Esophagus squamous epithelium (tissue), 5 donors: ENCODE measurements around the gene VRK3. TPM values are rescaled to one million over a fixed set of nuclear protein-coding genes. Genes with fewer than 3 reads are reported as not detected.
"Not testable (repeated sequence)": the region's sequence is repeated elsewhere in the genome, so short reads cannot be mapped to it uniquely, and the experiment has no call there.

Experiments
- DNase-seq: peaks from one replicate; lab custom pipeline; 2025; lab: John Stamatoyannopoulos, UW
- H3K27ac ChIP-seq, 4 donors: fragments of 200-600 bp; sonication (generic); one replicate each; pipeline ENCODE4 v1.5.1; 2016 to 2019; ENCODE audit warnings: mild to moderate bottlenecking in 1 of 4
- H3K27me3 ChIP-seq, 4 donors: fragments of 200-600 bp; sonication (generic); 1 replicate in 3 of 4; 2 replicates in 1 of 4; pipeline versions ENCODE4 v1.5.1 to v1.6.0; 2017 to 2021; ENCODE audit warnings: antibody characterized with exemption in 1 of 4
- H3K36me3 ChIP-seq, 3 donors: fragments of 200-600 bp; sonication (generic); one replicate each; pipeline ENCODE4 v1.5.1; 2016 to 2019
- H3K4me1 ChIP-seq, 3 donors: fragments of 200-600 bp; sonication (generic); one replicate each; pipeline ENCODE4 v1.5.1; 2017 to 2019
- H3K4me3 ChIP-seq, 4 donors: fragments of 200-600 bp; sonication (generic); 1 replicate in 3 of 4; 2 replicates in 1 of 4; pipeline ENCODE4 v1.5.1; 2016 to 2019; ENCODE audit warnings: mild to moderate bottlenecking in 2 of 4, moderate library complexity in 1 of 4
- H3K9me3 ChIP-seq, 3 donors: fragments of 200-600 bp; sonication (generic); one replicate each; pipeline ENCODE4 v1.5.1; 2016 to 2019
- CTCF ChIP-seq, 6 experiments: fragments of 450-650 bp in 4 of 6; fragments of 200-600 bp in 2 of 6; sonication (generic) in 2 of 6; IDR thresholded peaks; one replicate each; pipeline ENCODE4 v1.5.1; 2016 to 2019; ENCODE audit warnings: antibody characterized with exemption in 6 of 6, mild to moderate bottlenecking in 4 of 6, moderate library complexity in 4 of 6
- POLR2A ChIP-seq, 4 donors: fragments of 450-650 bp; IDR thresholded peaks; one replicate each; pipeline ENCODE4 v1.6.1; 2017; ENCODE audit warnings: antibody characterized with exemption in 4 of 4, mild to moderate bottlenecking in 4 of 4, moderate library complexity in 3 of 4
- WGBS, 2 donors: methylation state at CpG; one replicate each; pipeline ENCODE4 v1.1.5; 2018; 5-methylcytosine and 5-hydroxymethylcytosine counted together
- intact Hi-C: fragments of 100-400 bp; cut with DNase I; formaldehyde crosslinking; loops from one replicate; pipeline ENCODE4 v1.15.0; 2022
- total RNA-seq, 4 donors: library from RNA; depleted of rRNA; stranded (reverse); fragments of >200 nt; gene quantifications; one replicate each; pipeline ENCODE4 v1.1.0, GENCODE V29; 2016
- donor health status: DM: yes; HTN: yes; CAD: no.

VRK3 gene
- total RNA-seq, 4 donors from 2014 or later, result 12.7 to 26.1 (median 20.9) TPM

- Histone ChIP-seq H3K4me1 (peaks cover 10 to 25% (median 10%) of the 10 kb centered on the region in 3 donors), H3K9me3 (no peaks in the 10 kb centered on the region), H3K36me3 (no peaks in the 10 kb centered on the region), H3K27ac (no peak overlapping the region), H3K4me3 (no peak overlapping the region), H3K27me3 (peaks cover 0 to 78% (median 0%) of the 10 kb centered on the region in 4 donors)
- WGBS, 2 donors, result 83 to 85% methylated on average over 3 to 5 of the region's 5 CpGs
- TF ChIP-seq POLR2A (IDR thresholded peaks at IDR 0.05) (no peak), CTCF (IDR thresholded peaks at IDR 0.05) (no peak)
- intact Hi-C loops, result no loop called here
- no peak for DNase-seq
These were observed 74.6 kb downstream of the VRK3 start for GRCh38 chr19:49950590-49950948.

GRCh38 chr19:49949742-49950589, 75.2 kb downstream of the VRK3 start:
- H3K9me3 ChIP-seq, result no peaks in the 10 kb centered on the region
- H3K4me1 ChIP-seq, result peaks cover 9 to 19% (median 10%) of the 10 kb centered on the region in 3 donors
- no peak overlapping the region for H3K27ac ChIP-seq
- H3K36me3 ChIP-seq, result no peaks in the 10 kb centered on the region
- no peak overlapping the region for H3K4me3 ChIP-seq
- intact Hi-C loops, result no loop called here
- WGBS, 2 donors, result 81 to 88% methylated on average over 5 of the region's 11 CpGs
- no peak for TF ChIP-seq POLR2A (IDR thresholded peaks at IDR 0.05)
- TF ChIP-seq CTCF (IDR thresholded peaks at IDR 0.05), result no peak
- DNase-seq, result no peak
- H3K27me3 ChIP-seq, result peaks cover 0 to 77% (median 0%) of the 10 kb centered on the region in 4 donors

DNA sequence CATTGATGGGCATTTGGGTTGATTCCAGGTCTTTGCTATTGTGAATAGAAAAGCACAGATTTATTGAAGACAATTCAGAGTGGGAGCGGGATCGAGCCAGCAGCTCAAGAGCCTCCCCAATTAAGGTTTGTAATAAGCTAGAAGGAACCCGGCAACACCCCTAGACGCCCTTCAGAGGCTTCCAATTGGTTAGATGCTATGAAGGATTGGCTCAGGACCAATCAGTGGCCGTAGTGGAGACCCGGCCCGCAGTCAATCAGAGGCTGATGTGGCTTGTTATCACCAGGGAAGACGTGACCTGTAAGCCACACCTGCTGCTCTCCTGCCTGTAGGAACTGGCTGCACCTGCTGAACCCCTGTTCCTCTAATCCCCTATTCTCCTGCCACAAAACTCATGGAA, 78.8 kb downstream of the VRK3 start:
- Histone ChIP-seq H3K4me1 (no peaks in the 10 kb centered on the region), H3K27me3 (peaks cover 0 to 49% (median 0%) of the 10 kb centered on the region in 4 donors), H3K4me3 (no peak overlapping the region), H3K9me3 (no peaks in the 10 kb centered on the region), H3K27ac (no peak overlapping the region), H3K36me3 (no peaks in the 10 kb centered on the region)
- intact Hi-C loops, result no loop called here
- no peak for TF ChIP-seq POLR2A (IDR thresholded peaks at IDR 0.05)
- no peak for TF ChIP-seq CTCF (IDR thresholded peaks at IDR 0.05)
- no peak for DNase-seq
- WGBS, 2 donors, result 66 to 71% methylated on average over 6 of the region's 8 CpGs

DNA sequence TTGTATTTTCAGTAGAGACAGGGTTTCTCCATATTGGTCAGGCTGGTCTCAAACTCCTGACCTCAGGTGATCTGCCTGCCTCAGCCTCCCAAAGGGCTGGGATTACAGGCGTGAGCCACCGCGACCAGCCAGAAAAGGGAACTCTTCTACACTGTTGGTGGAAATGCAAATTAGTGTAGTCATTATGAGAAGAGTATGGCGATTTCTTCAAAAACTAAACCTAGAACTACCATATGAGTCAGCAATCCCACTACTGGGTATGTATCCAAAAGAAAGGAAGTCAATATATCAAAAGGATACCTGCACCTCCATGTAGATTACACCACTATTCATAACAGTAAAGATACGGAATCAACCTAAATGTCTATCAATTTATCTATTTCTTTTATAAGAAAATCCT, 80.6 kb downstream of the VRK3 start:
- H3K36me3 ChIP-seq, intact Hi-C loops, DNase-seq, H3K27ac ChIP-seq, H3K4me3 ChIP-seq, H3K4me1 ChIP-seq, H3K9me3 ChIP-seq: not testable (repeated sequence)
- peaks cover 0 to 31% (median 0%) of the 10 kb centered on the region in 4 donors for H3K27me3 ChIP-seq
- WGBS, 2 donors, result 62 to 65% methylated on average over 2 to 5 of the region's 5 CpGs

- WGBS, 2 donors, result 87 to 89% methylated on average over 5 of the region's 5 CpGs
- DNase-seq, result no peak
- no peaks in the 10 kb centered on the region for H3K36me3 ChIP-seq
- H3K27me3 ChIP-seq, result peaks cover 0 to 4% (median 0%) of the 10 kb centered on the region in 4 donors
- peaks cover 4 to 9% (median 7%) of the 10 kb centered on the region in 3 donors for H3K4me1 ChIP-seq
- TF ChIP-seq CTCF (IDR thresholded peaks at IDR 0.05) (no peak), POLR2A (IDR thresholded peaks at IDR 0.05) (no peak)
- no peak overlapping the region for H3K27ac ChIP-seq
- intact Hi-C loops, result no loop called here
- no peak overlapping the region for H3K4me3 ChIP-seq
- no peaks in the 10 kb centered on the region for H3K9me3 ChIP-seq
These were observed 84.7 kb downstream of the VRK3 start for GRCh38 chr19:49940482-49940791.
